H9 (cell line): Measurements from ENCODE around the gene PTPRN2. TPM values are rescaled to one million over a fixed set of nuclear protein-coding genes. Genes with fewer than 3 reads are reported as not detected.

Experiments
- DNase-seq: peaks from one replicate; pipeline ENCODE4 v3.0.0-alpha.2; 2017
- H2AFZ ChIP-seq: one replicate; pipeline ENCODE4 v1.6.1; 2013; ENCODE audit warnings: mild to moderate bottlenecking, low read length, control low read depth, moderate library complexity
- H2AK5ac ChIP-seq: 2 replicates; pipeline ENCODE4 v1.6.1; 2013; ENCODE audit warnings: low read length, control low read depth, mixed read lengths; ENCODE audit not compliant: insufficient read length
- H2BK120ac ChIP-seq: one replicate; pipeline ENCODE4 v1.6.1; 2013; ENCODE audit warnings: low read depth, mild to moderate bottlenecking, low read length, control low read depth, inconsistent platforms; ENCODE audit not compliant: poor library complexity, severe bottlenecking
- H2BK12ac ChIP-seq: 2 replicates; pipeline ENCODE4 v1.6.1; 2013; ENCODE audit warnings: low read length, control low read depth, mixed read lengths, low read depth; ENCODE audit not compliant: insufficient read length
- H2BK15ac ChIP-seq: 2 replicates; pipeline ENCODE4 v1.6.1; 2013; ENCODE audit warnings: low read depth, low read length, control low read depth
- H2BK20ac ChIP-seq: one replicate; pipeline ENCODE4 v1.6.1; 2013; ENCODE audit warnings: low read depth, mild to moderate bottlenecking, low read length, control low read depth, inconsistent platforms; ENCODE audit not compliant: poor library complexity, severe bottlenecking
- H2BK5ac ChIP-seq: 2 replicates; pipeline ENCODE4 v1.6.1; 2013; ENCODE audit warnings: low read length, control low read depth, mixed read lengths; ENCODE audit not compliant: insufficient read length
- H3K14ac ChIP-seq: 2 replicates; pipeline ENCODE4 v1.6.1; 2013; ENCODE audit warnings: low read length, control low read depth; ENCODE audit not compliant: insufficient read depth
- H3K18ac ChIP-seq: 2 replicates; pipeline ENCODE4 v1.6.1; 2013; ENCODE audit warnings: low read depth, mild to moderate bottlenecking, mixed read lengths, low read length, control low read depth; ENCODE audit not compliant: insufficient read length
- H3K23ac ChIP-seq: 2 replicates; pipeline ENCODE4 v1.6.1; 2013; ENCODE audit warnings: low read length, control low read depth, mixed read lengths, low read depth; ENCODE audit not compliant: insufficient read length
- H3K23me2 ChIP-seq: 2 replicates; pipeline ENCODE4 v1.6.1; 2013; ENCODE audit warnings: low read depth, mild to moderate bottlenecking, mixed read lengths, low read length, control low read depth; ENCODE audit not compliant: insufficient read length, poor library complexity, severe bottlenecking
- H3K27ac ChIP-seq: 2 replicates; pipeline ENCODE4 v1.5.1; 2013; ENCODE audit warnings: low read length, control low read depth, mixed read lengths, low read depth; ENCODE audit not compliant: insufficient read length
- H3K27me3 ChIP-seq: 2 replicates; pipeline ENCODE4 v1.6.1; 2013; ENCODE audit warnings: low read length, control low read depth, inconsistent platforms; ENCODE audit not compliant: insufficient read depth
- H3K4ac ChIP-seq: 2 replicates; pipeline ENCODE4 v1.6.1; 2013; ENCODE audit warnings: low read depth, mild to moderate bottlenecking, control low read depth, inconsistent platforms, low read length, moderate library complexity
- H3K4me1 ChIP-seq: 2 replicates; pipeline ENCODE4 v1.6.1; 2013; ENCODE audit warnings: low read length, control low read depth, inconsistent platforms; ENCODE audit not compliant: insufficient read depth
- H3K4me2 ChIP-seq: 2 replicates; pipeline ENCODE4 v1.6.1; 2013; ENCODE audit warnings: low read length, control low read depth, mixed read lengths; ENCODE audit not compliant: insufficient read length, insufficient read depth
- H3K56ac ChIP-seq: 2 replicates; pipeline ENCODE4 v1.6.1; 2013; ENCODE audit warnings: low read depth, mild to moderate bottlenecking, mixed read lengths, low read length, control low read depth; ENCODE audit not compliant: insufficient read length
- H3K79me1 ChIP-seq: 2 replicates; pipeline ENCODE4 v1.6.1; 2013; ENCODE audit warnings: low read depth, mild to moderate bottlenecking, moderate library complexity, low read length, control low read depth, inconsistent platforms; ENCODE audit not compliant: insufficient read depth, poor library complexity, severe bottlenecking
- H3K79me2 ChIP-seq: 2 replicates; pipeline ENCODE4 v1.6.1; 2013; ENCODE audit warnings: low read length, control low read depth, inconsistent platforms; ENCODE audit not compliant: insufficient read depth
- H3K9ac ChIP-seq: 2 replicates; pipeline ENCODE4 v1.6.1; 2013; ENCODE audit warnings: low read length, control low read depth, mixed read lengths; ENCODE audit not compliant: insufficient read length; ENCODE audit errors: extremely low read depth
- H3K9me3 ChIP-seq: one replicate; pipeline ENCODE4 v1.6.1; 2013; ENCODE audit warnings: low read depth, low read length, inconsistent platforms; ENCODE audit not compliant: control insufficient read depth
- H3T11ph ChIP-seq: one replicate; pipeline ENCODE4 v1.6.1; 2013; ENCODE audit warnings: mild to moderate bottlenecking, low read length, control low read depth, inconsistent platforms
- H4K20me1 ChIP-seq: one replicate; pipeline ENCODE4 v1.6.1; 2013; ENCODE audit not compliant: control insufficient read depth, insufficient read length, insufficient read depth
- H4K5ac ChIP-seq: 2 replicates; pipeline ENCODE4 v1.6.1; 2013; ENCODE audit warnings: low read depth, mild to moderate bottlenecking, mixed read lengths, low read length, control low read depth; ENCODE audit not compliant: insufficient read length
- H4K8ac ChIP-seq: replicated peaks from 2 replicates; pipeline ENCODE4 v1.6.1; 2013; ENCODE audit warnings: low read length, control low read depth, mixed read lengths, low read depth; ENCODE audit not compliant: insufficient read length
- H4K91ac ChIP-seq: 2 replicates; pipeline ENCODE4 v1.6.1; 2013; ENCODE audit warnings: low read depth, mild to moderate bottlenecking, moderate library complexity, mixed read lengths, low read length, control low read depth; ENCODE audit not compliant: insufficient read length
- H3K27ac Mint-ChIP-seq, 3 experiments: 2 replicates in 2 of 3; 3 replicates in 1 of 3; pipeline ENCODE4 v1.8.0; 2020 to 2021; ENCODE audit warnings: mixed read lengths in 3 of 3, mild to moderate bottlenecking in 1 of 3, moderate library complexity in 1 of 3
- H3K27me3 Mint-ChIP-seq: 2 replicates; pipeline ENCODE4 v1.8.0; 2021; ENCODE audit warnings: low read depth, mild to moderate bottlenecking, moderate library complexity, mixed read lengths
- H3K36me3 Mint-ChIP-seq, 3 experiments: 2 replicates in 2 of 3; 3 replicates in 1 of 3; pipeline ENCODE4 v1.8.0; 2020 to 2021; ENCODE audit warnings: low read depth in 3 of 3, mixed read lengths in 3 of 3; ENCODE audit not compliant: insufficient read depth in 1 of 3
- H3K4me1 Mint-ChIP-seq, 2 experiments: 2 replicates each; pipeline ENCODE4 v1.8.0; 2020; ENCODE audit warnings: mixed read lengths in 2 of 2
- H3K4me3 Mint-ChIP-seq, 2 experiments: 2 replicates in 1 of 2; 3 replicates in 1 of 2; pipeline ENCODE4 v1.8.0; 2020 to 2021; ENCODE audit warnings: mild to moderate bottlenecking in 2 of 2, mixed read lengths in 2 of 2, moderate library complexity in 1 of 2
- H3K9me3 Mint-ChIP-seq, 2 experiments: 2 replicates in 1 of 2; 3 replicates in 1 of 2; pipeline ENCODE4 v1.8.0; 2020; ENCODE audit warnings: mild to moderate bottlenecking in 2 of 2, mixed read lengths in 2 of 2, moderate library complexity in 1 of 2
- CTCF ChIP-seq: fragments of 200-600 bp; sonication (generic); conservative IDR thresholded peaks from 3 replicates; pipeline ENCODE4 v1.8.0; 2021; ENCODE audit warnings: antibody characterized with exemption, mild to moderate bottlenecking
- WGBS: extraction: QIAGEN DNeasy Blood & Tissue Kit; methylation state at CpG from one replicate; pipeline ENCODE4 v1.1.7; 2013; ENCODE audit warnings: missing lambda C conversion rate, low lambda C conversion rate, mixed read lengths; ENCODE audit not compliant: insufficient read length; ENCODE audit errors: extremely low coverage; 5-methylcytosine and 5-hydroxymethylcytosine counted together
- total RNA-seq: library from RNA; stranded (reverse); gene quantifications from 2 replicates; pipeline ENCODE4 v1.2.1, GENCODE V29; 2021

The PTPRN2 gene
- total RNA-seq, 1 experiment from 2014 or later, result 5.2 TPM

- H3K27ac Mint-ChIP-seq, result no peak overlapping the region
- H3K27me3 Mint-ChIP-seq, result peaks cover 76% of the 10 kb centered on the region
- Histone ChIP-seq H2BK5ac (no peak overlapping the region), H2AK5ac (no peak overlapping the region), H4K20me1 (no peaks in the 10 kb centered on the region), H4K91ac (no peak overlapping the region), H3K4me2 (no peak overlapping the region), H2AFZ (no peak overlapping the region), H3K9ac (no peak overlapping the region), H3K14ac (no peak overlapping the region), H3K18ac (no peak overlapping the region), H4K5ac (no peak overlapping the region), H2BK120ac (no peak overlapping the region), H3K27me3 (no peaks in the 10 kb centered on the region), H2BK20ac (no peak overlapping the region), H3K23ac (no peak overlapping the region), H2BK12ac (no peak overlapping the region), H3K4ac (no peak overlapping the region), H3K27ac (no peak overlapping the region), H3K79me1 (no peaks in the 10 kb centered on the region), H3K23me2 (no peaks in the 10 kb centered on the region), H3T11ph (no peak overlapping the region), H3K4me1 (no peaks in the 10 kb centered on the region), H4K8ac (no peak overlapping the region), H3K79me2 (no peaks in the 10 kb centered on the region), H2BK15ac (no peak overlapping the region), H3K56ac (no peak overlapping the region), H3K9me3 (no peaks in the 10 kb centered on the region)
- no peaks in the 10 kb centered on the region; a peak in 1 of 5 replicates for H3K9me3 Mint-ChIP-seq
- peaks cover 0 to 6% of the 10 kb centered on the region in 2 experiments; a peak in 2 of 4 replicates for H3K4me1 Mint-ChIP-seq
- no peaks in the 10 kb centered on the region for H3K36me3 Mint-ChIP-seq
- WGBS, result no CpG with 5 or more reads among the region's 9 CpGs
- no peak overlapping the region for H3K4me3 Mint-ChIP-seq
- no peak for TF ChIP-seq CTCF
- DNase-seq, result no peak
These were observed 878.7 kb downstream of the PTPRN2 start for GRCh38 chr7:157708919-157709295.
